ENCODE data around the gene SLC16A8. TPM values are rescaled to one million over a fixed set of nuclear protein-coding genes. Genes with fewer than 3 reads are reported as not detected.

SLC16A8 gene
- total and polyA plus RNA-seq, 2 of the 13 experiments (the other 11 are each of a cell fraction or from before 2014, with no cell fraction given) = not detected

- TF ChIP-seq JUNB (CRISPR knock-in tag; IDR thresholded peaks at IDR 0.05; ENCODE audit: borderline replicate concordance) = no peak
- peak; percentile 97 for TF ChIP-seq ZKSCAN8 (CRISPR knock-in tag; IDR thresholded peaks at IDR 0.05; ENCODE audit: borderline replicate concordance)
- 0 out of 2 replicates have a peak, but pooled peaks have one; percentile 12 for TF ChIP-seq ZMYM3 (CRISPR knock-in tag; IDR thresholded peaks at IDR 0.05)
- TF ChIP-seq SMARCE1 (IDR thresholded peaks at IDR 0.05; ENCODE audit: borderline replicate concordance) = no peak
- TF ChIP-seq ZNF746 (CRISPR knock-in tag; IDR thresholded peaks at IDR 0.05) = no peak
- TF ChIP-seq ZNF878 (CRISPR knock-in tag; IDR thresholded peaks at IDR 0.05) = no peak
- TF ChIP-seq ZNF18 (CRISPR knock-in tag; IDR thresholded peaks at IDR 0.05; ENCODE audit: insufficient replicate concordance) = no peak
- no peak for TF ChIP-seq AKAP8 (CRISPR knock-in tag; IDR thresholded peaks at IDR 0.05)
- TF ChIP-seq TBP (CRISPR knock-in tag; IDR thresholded peaks at IDR 0.05) = no peak
- no peak for TF ChIP-seq MXD3 (CRISPR knock-in tag; IDR thresholded peaks at IDR 0.05)
- TF ChIP-seq ZNF251 (CRISPR knock-in tag; IDR thresholded peaks at IDR 0.05) = no peak
- no peak for TF ChIP-seq SNAPC5 (CRISPR knock-in tag; IDR thresholded peaks at IDR 0.05; ENCODE audit: borderline replicate concordance)
- no peak for TF ChIP-seq UBTF (CRISPR knock-in tag; IDR thresholded peaks at IDR 0.05)
- no peak for TF ChIP-seq ZSCAN5A (CRISPR knock-in tag; IDR thresholded peaks at IDR 0.05; ENCODE audit: borderline replicate concordance)
- TF ChIP-seq FLYWCH1 (CRISPR knock-in tag; IDR thresholded peaks at IDR 0.05) = no peak
- peak; percentile 15 for TF ChIP-seq SKI (IDR thresholded peaks at IDR 0.05; ENCODE audit: partially characterized antibody)
- peak; percentile 7; the same call in 1 of the 2 replicates for TF ChIP-seq HNF4G (IDR thresholded peaks at IDR 0.05; ENCODE audit: borderline replicate concordance, low read depth, low read length)
- TF ChIP-seq HNF4G (CRISPR knock-in tag; IDR thresholded peaks at IDR 0.05; ENCODE audit: borderline replicate concordance, low read depth) = no peak
- 0 out of 2 replicates have a peak, but pooled peaks have one; percentile 12 for TF ChIP-seq SKIL (CRISPR knock-in tag; IDR thresholded peaks at IDR 0.05; ENCODE audit: borderline replicate concordance)
- TF ChIP-seq ZFX (CRISPR knock-in tag; IDR thresholded peaks at IDR 0.05; ENCODE audit: low read depth) = no peak
- peak; percentile 16; the same call in 1 of the 2 replicates for TF ChIP-seq ZNF768 (CRISPR knock-in tag; IDR thresholded peaks at IDR 0.05)
- peak; percentile 55; the same call in 1 of the 2 replicates for TF ChIP-seq ZBTB38 (CRISPR knock-in tag; IDR thresholded peaks at IDR 0.05)
Observed at GRCh38 chr22:38109371-38110001, 25.5 kb upstream of the SLC16A8 start (continued).
